Stimulated activated CD4-positive, alpha-beta T cell treated with anti-CD3 and anti-CD28 coated beads, Interleukin-1b, Interleukin-23, amount 100 ng/mL, for 1 hour (primary cell): ENCODE results near the gene RASA1.
A peak's percentile ranks its signal among the peaks of the same experiment; 100 is the strongest.
"Not testable (repeated sequence)": the region's sequence is repeated elsewhere in the genome, so short reads cannot be mapped to it uniquely, and the experiment has no call there.

Experiments
- DNase-seq, 2 donors: peaks; one replicate each; pipeline ENCODE4 v3.0.0-alpha.2; 2020; ENCODE audit warnings: low read depth in 2 of 2

Gene RASA1

GRCh38 chr5:87282269-87282668 is 14.6 kb downstream of the RASA1 start:
- DNase-seq: no peak

- DNase-seq: not testable (repeated sequence)
Measured at GRCh38 chr5:87287266-87287665, 19.6 kb downstream of the RASA1 start.

DNA sequence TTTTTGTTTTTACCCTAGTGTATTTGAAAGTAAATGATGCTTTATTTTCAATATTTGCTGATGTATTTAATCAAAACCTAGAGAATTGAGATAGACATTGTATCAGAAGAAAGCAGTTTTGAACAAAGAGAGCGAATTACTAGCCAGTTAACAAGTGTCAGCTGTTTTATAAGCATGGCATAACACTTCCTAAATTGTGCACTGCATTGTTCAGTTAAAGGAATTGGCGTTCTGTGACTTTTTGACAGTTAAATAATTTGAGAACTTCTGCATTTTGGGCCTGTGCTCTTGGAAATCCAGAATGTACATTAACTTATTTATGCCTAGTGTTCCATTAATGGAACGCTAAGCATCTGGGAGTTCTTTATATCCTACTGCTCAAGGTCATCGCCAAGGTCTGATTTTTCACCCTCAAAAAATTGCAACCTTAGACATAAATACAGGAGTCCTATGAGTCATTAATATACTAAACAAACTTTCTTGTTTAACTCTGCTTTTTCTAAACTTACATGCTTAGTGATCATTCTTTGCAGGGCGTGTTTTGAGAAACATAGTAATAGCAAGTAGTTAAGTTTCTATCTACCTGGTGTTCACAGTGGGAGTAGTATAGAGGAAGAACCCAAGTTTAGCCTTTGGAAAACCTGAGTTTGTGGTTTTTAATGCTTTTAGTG is 31.1 kb downstream of the RASA1 start:
- DNase-seq: no peak

GRCh38 chr5:87300176-87300575 is 32.5 kb downstream of the RASA1 start:
- DNase-seq: no peak

DNA sequence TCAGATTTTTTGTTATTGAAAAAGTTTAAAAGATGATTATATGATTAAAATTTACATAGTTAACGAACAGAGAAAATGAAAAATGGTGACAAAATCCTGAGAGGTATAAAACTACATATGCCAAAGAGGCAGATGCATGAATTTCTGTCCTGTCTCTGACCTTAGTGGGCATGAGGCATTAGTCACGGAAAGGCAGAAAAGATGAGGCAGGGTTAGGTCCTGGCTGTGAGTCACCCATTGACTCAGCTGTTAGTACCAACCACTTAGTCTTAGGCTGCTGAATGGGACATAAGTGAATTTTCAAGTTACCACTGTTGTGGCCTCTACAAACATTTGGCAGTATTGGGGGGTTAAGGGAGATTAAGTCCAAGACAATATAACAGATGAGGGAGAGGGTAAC is 33.1 kb downstream of the RASA1 start:
- peak in 1 of 2 donors; percentile 5 for DNase-seq

GRCh38 chr5:87302061-87302460 is 34.4 kb downstream of the RASA1 start:
- DNase-seq: no peak

DNA sequence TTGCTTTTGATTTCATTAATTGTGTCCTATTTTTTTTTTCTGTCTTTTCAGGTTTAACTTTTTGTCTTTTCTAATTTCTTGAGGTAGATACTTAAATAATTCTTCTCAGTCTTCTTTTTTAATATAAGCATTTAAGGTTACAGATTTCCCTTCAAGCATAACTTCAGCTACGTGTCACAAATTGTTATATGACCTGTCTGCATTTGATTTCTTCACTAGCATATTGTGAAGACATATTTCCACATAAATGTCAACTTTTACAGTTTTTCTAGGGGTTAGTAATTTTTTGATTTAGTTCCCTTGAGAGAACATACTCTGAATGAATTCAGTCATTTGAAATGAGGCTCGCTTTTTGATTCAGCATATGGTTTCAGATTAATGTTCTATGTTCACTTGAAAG is 35.6 kb downstream of the RASA1 start:
- DNase-seq: no peak

GRCh38 chr5:87306090-87306489 is 38.4 kb downstream of the RASA1 start:
- not testable (repeated sequence) for DNase-seq

- no peak for DNase-seq
Measured at GRCh38 chr5:87307796-87308423, 40.2 kb downstream of the RASA1 start.

DNA sequence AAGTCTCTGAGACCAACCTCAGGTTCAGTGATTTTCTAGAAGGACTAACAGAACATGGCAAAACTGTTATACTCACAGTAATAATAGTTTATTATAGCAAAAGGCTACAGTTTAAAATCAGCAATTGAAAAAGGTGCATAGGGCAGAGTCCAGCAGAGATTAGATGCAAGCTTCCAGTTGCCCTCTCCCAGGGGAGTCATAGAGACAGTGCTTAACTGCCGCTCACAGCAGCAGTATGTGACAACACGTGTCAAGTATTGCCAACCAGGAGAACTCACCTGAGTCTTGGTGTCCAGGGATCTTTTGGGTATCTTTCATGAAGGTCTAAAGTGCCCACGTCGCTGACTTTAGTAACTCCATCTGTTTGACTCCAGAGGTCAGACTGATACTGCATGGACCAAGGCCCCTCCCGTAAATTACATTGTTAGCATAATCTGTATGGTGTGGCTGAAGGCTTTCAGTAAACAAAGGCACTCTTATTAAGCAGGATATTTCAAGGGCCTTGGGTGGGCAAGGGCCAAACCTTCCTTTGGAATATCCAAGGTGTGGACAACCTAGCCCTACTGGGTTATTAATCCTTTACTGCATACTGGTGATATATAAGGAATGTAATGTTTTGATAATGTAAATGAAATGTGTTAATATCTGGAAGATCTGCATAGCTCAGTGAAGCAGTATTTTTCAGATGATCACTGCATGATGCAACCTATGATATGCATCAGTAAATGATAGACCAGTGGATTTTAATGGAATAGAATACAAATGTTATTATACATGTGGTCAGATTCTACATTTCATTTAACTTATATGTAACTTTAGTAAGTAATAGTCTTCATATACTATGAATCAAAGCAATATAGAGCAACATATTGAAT is 44.0 kb downstream of the RASA1 start:
- DNase-seq: no peak

DNA sequence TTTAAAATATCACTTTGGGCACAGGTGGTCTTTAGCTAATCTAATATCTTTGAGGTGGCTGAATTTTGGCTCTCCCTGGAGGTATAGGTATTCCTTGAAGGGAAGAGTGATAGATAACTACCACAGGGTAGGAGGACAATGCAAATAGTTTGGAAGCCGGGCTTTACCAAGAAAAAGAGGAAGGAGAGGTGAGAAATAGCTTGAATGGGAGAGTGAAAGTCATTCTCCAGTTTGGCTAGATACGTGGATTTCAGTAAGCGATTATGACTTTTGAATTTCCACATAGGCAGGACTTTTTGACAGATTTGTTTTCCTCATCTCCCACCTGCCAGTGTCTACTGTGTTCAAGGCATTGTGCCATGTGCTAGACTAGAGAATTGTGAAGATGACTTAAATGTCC is 45.5 kb downstream of the RASA1 start:
- DNase-seq: no peak

- no peak for DNase-seq
Measured at GRCh38 chr5:87319469-87319868, 51.8 kb downstream of the RASA1 start.

DNA sequence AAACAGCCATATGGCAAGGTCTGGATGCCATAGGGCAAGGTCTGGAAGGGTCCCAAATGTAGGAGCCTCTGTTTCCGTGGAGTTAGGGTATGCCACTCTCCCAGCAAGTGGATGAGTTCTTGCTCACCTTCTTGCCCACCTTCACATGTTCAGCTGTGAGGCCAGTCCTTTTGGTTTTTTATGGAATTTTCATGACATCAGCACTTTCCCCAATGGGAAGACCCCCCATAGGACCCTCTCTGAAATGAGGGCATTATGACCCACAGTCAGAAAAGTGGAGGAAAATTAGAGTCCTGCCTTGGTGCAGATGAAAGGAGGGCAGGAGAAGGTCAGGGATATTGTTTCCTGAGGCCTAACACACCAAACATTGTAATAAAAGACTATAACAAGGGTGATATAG is 53.9 kb downstream of the RASA1 start:
- DNase-seq: no peak

DNA sequence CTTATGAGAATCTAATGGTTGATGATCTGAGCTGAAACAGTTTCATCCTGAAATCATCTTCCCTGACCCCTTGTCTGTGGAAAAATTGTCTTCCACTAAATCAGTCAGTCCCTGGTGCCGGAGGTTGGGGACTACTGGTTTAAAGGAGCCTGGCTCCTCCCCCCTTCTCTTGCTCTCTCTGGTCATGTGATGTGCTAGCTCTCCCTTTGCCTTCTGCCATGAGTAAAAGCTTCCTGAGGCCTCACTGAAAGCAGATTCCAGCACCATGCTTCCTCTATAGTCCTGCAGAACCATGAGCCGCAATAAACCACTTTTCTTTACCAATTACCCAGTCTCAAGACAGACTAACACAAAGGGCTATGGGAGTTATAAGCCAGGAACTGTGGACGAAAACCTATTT is 54.7 kb downstream of the RASA1 start:
- DNase-seq: no peak

DNA sequence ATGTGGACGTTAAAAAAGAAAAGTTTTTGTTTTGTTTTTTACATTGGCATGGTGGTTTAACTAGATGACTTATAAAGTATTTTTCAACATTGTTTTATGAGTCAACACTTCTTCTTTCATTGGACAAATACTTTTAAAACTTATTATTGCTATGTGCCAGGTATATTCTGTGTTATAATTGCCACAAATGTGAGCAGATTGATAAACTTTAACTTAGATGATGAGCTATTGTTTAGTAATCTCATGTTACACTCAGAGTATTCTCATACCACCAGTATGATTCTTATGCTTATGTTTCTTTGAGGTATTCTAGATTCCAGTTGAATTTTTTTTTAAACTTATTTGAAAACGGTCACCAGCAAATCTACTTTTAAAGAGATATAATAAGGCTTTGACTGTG is 60.3 kb downstream of the RASA1 start:
- no peak for DNase-seq

DNA sequence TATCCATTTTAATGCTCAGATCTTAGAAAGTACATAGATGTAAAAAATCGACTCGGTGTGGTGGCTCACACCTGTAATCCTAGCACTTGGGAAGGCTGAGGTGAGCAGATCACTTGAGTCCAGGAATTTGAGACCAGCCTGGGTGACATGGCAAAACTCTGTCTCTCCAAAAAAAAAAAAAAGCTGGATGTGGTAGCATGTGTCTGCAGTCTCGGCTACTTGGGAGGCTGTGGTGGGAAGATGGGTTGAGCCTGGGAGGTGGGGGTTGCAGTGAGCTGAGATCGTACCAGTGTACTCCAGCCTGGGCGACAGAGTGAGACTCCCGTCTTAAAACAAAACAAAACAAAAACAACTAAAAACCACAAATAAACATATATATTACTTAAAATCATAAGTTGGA is 61.4 kb downstream of the RASA1 start:
- DNase-seq: no peak

- DNase-seq: no peak
Measured at GRCh38 chr5:87339986-87340385, 72.3 kb downstream of the RASA1 start.

- no peak for DNase-seq
Measured at GRCh38 chr5:87340716-87341115, 73.0 kb downstream of the RASA1 start.

DNA sequence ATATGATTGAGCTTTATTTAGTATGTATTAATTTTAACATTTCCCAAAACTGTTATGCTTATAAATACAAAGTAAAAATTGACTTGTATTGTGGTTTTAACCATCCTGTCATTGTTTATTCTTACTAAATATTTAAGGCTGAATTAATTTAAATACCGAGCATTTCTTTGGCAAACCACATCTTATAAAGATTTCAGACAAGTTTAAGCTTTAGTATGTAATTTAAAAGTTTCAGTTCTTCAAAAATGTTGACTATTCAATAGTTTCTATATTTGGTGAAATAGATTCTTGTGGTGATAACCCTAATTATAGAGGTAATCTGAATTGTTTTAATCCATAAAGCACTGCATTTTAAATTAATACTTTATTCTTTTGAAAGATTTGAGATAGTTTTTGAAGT is 79.6 kb downstream of the RASA1 start:
- no peak for DNase-seq

GRCh38 chr5:87347841-87348240 is 80.2 kb downstream of the RASA1 start:
- DNase-seq: no peak

GRCh38 chr5:87354496-87354895 is 86.8 kb downstream of the RASA1 start:
- DNase-seq: no peak

- no peak for DNase-seq
Measured at GRCh38 chr5:87359106-87359505, 91.4 kb downstream of the RASA1 start.

- DNase-seq: no peak
Measured at GRCh38 chr5:87360132-87360531, 92.4 kb downstream of the RASA1 start.
